ENCODE measurements around the gene HPDL.

GRCh38 chr1:45331436-45332345 is 5.0 kb downstream of the HPDL start:
- TF ChIP-seq, protein P1, sequence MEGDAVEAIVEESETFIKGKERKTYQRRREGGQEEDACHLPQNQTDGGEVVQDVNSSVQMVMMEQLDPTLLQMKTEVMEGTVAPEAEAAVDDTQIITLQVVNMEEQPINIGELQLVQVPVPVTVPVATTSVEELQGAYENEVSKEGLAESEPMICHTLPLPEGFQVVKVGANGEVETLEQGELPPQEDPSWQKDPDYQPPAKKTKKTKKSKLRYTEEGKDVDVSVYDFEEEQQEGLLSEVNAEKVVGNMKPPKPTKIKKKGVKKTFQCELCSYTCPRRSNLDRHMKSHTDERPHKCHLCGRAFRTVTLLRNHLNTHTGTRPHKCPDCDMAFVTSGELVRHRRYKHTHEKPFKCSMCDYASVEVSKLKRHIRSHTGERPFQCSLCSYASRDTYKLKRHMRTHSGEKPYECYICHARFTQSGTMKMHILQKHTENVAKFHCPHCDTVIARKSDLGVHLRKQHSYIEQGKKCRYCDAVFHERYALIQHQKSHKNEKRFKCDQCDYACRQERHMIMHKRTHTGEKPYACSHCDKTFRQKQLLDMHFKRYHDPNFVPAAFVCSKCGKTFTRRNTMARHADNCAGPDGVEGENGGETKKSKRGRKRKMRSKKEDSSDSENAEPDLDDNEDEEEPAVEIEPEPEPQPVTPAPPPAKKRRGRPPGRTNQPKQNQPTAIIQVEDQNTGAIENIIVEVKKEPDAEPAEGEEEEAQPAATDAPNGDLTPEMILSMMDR (IDR thresholded peaks at IDR 0.05 in 4 of 5, conservative IDR thresholded peaks at IDR 0.05 in 1 of 5) = no peak
- no peak for TF ChIP-seq POLR2A (IDR thresholded peaks at IDR 0.05)
